Stimulated activated CD4-positive, alpha-beta T cell treated with anti-CD3 and anti-CD28 coated beads, Interleukin-4, amount 100 ng/mL, for 4 hours (primary cell): ENCODE data around the gene AACS.

Experiments used
- DNase-seq, 2 experiments: peaks; one replicate each; pipeline ENCODE4 v3.0.0-alpha.2; 2020

Gene AACS

DNA sequence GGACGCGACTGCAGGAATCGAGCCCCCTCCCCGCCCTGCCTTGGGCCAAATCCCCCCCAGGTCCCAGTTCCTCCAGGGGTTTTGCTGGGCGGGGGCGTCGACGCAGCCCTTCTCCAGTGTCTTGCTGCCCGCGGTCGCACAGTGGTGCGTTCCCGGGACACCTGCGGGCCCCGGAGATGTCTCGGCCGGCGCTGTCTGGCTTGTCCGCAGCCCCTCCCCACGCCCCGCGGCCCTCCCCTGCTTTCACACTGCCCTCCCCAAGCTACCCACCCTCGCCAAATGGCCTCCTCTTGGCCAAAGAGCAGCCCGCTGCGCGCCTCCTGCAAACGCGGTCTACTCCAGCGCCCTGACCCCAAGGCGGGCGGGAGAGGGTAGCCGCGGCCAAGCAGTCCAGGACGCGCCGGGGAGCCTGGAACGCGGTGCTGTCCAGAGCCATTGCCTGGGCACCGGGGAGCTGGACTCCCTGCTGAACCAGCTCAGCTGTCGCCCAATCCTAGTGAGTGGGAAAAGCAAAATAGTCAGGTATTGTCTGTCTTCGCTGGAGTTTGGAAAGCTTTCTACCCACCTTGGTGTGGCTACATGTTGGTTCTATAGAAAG lies 122.0 kb downstream of the AACS start:
- DNase-seq = no peak

DNA sequence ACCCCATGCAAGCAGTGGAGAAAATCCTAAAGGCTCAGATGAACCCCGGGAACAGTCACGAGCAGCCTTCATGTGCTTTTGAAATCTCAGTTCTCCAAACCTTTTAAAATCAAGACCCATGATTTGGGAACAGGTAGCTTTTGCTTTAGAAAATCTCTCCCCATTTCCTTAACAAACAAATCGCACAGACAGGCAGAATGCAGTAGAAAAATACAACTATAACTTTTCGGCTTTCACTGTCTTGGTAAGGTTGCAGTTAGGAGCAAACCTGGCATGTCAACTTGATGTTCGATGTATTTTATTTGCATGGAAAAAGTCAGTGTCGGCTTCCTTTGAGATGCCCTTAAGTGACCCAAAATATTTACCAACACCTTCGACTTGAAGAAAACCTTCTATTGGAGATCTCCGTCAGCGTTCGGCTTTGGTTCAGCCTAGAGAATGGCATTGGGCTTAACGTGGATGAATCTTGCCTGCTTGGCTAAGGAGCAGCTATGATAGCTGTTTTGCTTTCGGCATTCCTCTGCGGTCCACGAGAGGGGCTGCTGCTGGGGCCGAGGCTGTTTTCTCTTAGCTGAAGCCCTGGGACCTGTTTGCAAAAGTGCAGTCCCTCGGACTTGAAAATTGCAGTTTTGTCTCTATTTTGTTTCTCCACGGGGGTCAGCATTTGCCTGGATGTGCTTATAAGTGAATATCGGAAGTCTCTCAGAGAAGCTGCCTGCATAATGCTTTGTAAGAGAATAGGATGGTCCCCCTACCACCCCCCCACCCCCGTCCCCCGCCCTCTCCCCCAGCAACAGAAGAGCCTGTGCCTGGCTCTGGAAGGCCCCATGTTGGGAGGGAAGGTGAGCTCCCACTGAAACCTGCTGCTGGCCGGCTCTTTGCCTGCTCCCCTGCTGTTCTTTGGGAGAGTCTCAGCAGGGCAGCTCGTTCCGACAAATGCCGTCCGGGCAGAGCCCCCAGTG lies 122.8 kb downstream of the AACS start:
- no peak for DNase-seq

DNA sequence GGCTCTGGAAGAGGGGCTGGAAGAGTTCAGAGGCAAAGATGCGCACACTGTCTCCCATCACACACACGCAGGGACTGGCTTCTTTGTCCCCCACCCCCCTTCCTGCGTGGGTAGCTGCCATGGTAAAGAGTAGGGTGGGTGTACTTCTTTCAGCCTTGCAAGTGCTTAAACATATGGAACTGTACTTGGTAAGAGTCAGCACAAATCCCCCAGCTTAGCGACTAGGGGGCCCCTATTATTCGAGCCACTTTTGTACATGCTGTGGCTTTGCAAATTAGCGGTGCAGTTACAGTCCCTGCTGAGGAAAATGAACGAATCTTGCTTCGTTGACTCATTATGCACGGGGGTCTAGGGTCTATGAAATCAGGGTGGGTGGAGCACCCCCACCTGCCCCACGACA lies 123.8 kb downstream of the AACS start:
- DNase-seq = no peak

DNA sequence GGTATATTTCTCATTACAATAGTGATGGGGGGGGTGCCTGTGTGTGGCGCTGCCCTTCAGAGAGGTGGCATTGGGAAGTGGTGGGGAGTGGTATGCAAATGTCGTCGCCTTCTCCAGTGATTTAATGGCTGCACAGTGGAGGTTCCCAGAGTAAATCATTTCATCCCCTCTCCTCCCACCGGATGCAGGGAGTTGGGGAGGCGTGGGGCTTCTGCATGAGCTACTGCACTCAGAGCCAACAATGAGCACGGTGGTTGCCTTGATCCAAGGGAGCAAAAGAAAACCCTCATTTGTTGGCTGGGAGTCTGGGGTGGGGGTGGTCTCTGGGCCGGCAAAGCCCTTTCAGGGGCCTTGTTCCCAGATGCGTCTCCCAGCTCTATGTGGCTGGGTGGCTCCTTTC lies 124.3 kb downstream of the AACS start:
- DNase-seq = no peak

DNA sequence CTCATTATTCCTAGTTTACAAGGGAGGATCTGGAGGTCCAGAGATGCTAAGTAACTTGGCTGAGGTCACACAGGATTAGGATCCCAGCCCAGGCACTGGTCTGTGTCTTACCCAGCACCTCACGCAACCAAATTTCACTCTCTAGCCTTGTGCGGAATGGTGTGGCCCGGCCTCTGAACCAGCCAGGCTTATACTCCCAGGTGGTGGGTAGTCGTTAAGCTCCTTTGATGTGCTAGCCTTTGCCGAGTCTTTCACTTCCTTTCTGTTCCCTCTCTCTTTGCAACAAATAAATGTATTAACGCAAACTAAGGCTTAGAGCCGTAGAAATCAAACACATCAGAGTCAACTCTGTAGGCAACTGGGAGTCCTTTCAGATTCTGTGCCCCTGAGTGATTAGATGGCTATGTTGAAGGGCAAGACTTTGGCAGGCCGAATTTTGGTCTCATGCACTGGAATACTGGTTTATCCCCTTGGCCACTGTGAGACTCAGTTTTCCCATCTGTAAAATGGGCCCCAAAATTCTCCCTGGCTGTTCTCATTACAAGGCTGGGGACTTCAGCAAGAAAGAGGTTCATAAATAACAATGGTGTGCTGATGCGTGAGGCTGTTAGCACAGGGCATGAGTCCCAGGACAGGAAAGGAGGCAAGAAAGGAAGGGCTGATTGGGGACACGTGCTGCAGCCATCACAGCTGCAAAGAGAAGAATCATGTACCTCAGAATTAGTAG lies 126.3 kb downstream of the AACS start:
- no peak for DNase-seq

DNA sequence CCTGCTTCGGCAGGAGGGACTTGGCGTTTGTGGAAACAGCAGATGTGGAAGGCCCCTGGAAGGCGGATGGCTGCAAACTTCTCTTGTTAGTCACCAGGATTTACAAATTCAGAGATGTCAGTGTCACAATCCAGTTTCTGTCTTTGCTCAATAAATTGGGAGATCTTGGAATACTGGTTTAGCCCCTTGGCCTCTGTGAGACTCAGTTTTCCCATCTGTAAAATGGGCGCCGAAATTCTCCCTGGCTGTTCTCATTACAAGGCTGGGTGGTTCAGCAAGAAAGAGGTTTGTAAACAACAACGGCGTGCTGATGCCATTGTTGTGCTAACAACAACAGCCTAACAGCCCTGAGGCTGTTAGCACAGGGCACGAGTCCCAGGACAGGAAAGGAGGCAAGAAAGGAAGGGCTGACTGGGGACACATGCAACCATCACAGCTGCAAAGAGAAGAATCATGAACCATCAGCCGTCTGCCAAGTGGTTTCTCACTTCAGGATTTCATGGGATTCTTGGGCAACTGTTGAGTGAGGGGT lies 127.5 kb downstream of the AACS start:
- DNase-seq = no peak
